Measurements from ENCODE around the gene CRIP1.

The CRIP1 gene

DNA sequence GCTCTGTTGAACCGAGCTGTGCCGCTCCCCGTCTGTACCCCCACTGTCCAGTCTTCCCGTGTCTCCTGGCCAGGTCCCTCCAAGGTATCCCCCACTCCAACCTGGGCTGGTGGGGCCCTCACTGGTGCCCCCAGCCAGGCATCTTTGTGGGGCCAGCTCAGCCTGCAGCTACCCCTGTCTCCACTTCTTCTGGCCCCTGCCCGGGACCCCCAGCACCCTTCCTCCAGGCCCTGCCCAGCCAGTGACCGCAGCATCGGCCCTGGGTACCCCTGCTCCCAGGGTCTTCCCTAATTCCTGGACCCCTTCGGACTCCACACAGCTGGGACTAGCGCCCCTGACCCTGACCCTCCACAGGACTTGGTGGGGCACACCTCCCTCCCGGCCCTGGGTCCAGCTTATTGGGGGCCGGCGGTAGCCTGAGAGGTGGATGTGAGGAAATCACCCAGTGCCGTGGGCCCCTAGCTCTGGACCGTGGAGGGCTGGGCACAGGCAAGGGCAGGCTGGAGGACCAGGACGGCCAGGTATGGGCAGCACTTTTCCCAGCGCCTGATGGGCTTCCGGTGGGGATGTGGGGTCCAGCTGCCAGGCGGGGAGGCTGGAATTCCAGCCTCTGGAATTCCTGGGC lies 4.1 kb upstream of the CRIP1 start:
- DNase-seq: no peak

DNA sequence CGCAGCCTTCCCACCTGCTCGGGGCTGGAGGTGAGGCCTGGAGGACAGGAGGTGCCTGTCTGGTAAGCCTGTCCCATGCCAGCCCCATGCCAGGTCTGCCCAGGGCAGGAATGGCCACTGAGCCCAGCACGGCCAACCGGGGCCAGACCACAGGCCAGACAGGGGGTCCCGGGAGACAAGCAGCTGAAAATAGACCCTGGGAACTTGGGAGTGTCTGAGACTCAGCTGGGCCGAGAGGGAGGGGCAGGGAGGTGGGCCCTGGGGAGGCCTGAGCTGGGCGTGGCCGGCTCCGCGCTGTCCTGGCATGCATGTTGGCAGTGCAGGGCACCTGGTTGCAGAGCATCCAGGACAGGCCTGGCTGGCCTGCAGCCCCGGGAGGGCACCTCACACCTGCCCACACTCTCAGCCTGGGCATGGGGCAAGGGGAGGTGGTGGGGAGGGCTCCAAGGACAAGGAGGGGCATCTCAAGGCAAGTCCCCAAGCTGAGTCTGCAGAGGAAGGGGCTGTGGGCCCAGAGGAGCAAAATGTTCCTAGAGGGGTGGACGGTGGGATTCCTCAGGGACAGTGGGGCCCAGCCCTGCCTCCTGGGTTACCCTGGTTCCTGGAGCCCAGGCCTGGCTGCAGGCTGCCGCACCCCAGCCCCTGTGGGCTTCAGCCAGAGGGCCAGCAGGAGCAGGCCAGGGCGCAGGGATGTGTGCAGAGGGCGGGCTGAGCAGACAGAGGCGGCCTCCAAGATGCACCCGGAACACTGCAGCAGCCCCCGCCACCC lies 3.2 kb upstream of the CRIP1 start:
- no peak for DNase-seq

DNA sequence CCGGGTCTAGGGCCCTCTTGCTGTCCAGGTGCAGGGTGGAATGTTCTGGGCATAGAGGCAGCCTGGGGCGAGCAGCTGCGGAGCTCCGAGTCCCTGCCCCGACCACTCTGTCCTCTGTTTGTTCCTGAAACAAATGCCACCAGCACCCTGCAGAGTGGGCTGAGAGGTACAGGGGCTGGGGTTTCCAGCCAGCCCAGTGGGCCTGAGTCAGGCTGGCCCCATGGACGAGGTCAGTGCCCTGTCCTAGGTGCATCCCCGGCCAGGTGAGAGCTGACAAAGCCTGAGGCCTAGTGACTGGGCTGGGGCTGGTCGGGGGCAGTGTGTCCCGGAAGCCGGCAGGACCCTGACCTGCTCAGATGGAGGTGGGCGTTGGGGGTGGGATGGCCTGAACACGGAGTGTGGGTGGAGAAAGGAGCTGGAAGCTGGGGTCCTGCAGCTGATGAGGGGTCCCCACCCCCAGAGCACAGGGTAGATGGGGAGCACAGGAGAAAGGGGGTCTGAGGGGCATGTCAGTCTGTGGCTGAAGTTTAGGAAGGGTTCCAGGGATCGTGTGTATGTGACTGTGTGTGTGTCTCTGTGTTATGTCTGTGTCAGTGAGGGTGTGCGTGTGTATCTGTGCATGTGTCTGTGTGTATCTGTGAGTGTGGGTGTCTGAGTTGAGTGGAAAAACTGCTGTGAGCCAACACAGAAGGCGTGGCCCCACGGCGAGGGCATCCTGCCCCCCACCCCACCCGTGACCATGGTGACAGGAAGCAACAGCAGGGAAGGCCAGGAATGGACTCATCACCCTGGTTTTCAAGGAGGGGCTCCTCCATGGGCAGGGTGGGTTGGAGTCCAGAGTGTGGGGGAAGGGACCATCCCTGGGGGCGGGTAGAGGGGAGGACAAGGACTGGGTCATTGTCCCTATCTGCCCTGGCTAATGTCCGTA lies 2.4 kb upstream of the CRIP1 start:
- DNase-seq: no peak

DNA sequence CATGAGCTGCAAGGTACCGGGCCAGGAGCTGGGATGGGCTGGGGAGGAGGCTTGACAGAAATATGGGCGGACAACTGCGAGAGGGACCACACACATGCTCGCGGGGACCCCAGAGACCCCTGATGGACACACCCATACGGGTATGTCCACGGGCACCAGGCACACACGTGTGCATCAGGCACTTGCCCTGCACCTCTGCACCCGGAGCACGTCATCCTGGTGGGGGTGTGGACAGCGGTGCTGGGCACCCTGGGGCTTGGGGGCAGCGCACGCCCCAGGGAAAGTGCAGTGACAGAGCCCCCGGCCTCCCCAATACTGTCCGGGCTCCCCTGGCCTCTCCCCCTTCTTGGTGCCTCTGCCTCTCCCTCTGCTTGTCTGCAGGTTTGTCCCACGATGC lies 1.7 kb upstream of the CRIP1 start:
- no peak for DNase-seq

DNA sequence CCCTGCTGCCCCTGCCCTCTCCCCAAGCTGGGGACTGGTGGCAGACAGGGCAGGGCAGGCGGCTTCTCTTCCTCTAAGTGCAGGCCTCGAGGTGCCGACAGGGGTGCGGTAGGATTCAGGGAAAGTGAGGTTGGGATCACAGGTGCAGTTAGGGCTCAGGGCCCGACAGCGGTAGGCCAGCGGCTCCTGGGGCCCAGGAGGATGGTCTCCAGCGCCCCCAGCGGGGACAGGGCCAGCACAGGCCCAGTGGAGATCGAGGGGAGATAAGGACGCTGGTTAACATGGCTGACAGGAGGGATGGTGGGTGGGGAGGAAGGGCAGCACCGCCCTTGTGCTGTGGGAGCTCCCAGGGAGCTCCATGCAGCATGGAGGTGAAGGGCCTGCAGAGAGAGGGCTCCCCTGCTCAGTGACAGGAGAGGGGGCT lies 935 bp upstream of the CRIP1 start:
- DNase-seq: no peak

DNA sequence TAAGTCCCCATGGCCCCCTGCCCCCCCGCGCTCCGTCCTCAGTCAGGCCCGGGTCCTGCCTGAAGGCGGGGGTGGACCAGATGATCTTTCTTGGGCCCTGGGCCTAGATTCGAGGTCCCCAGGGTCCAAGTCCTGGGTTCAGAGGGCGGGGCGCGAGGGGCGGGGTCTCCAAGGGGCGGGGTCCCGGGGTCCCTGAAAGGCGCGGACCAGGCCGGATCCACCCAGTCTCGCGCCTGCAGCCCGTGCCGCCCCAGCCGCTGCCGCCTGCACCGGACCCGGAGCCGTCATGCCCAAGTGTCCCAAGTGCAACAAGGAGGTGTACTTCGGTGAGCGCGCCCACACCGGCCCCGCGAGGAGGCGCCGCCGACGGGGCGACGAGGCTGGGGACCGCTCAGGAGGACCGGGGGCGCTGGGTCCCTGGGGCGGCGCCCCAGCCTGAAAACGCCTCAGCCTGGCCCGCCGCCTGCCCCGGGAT lies 325 bp downstream of the CRIP1 start:
- DNase-seq: no peak

DNA sequence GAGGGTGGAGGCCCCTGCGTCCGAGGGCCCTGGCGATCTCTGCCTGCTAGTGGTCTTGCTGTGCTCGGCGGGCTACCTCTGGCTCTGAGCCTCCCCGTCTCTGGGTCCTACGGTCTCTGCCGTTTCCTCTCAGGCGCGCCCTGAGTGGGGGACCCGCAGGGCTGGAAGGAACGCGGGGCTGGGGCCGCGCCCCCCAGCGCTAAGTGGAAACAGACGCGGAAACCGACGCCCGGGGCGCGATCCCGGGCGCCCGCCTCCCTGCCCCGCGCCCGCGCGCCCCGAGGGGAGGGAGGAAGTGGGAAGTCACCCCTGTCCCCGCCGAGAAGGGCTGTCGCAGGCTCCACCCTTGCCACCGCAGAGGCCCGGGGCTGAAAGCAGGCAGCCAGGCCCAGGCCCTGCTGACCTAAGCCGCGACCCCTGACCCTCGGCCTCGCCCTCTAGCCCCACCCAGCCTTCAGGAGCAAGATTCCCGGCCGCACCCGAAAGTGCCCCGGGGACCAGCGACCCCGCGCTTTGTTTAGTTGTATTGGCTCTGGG lies 831 bp downstream of the CRIP1 start:
- no peak for DNase-seq

DNA sequence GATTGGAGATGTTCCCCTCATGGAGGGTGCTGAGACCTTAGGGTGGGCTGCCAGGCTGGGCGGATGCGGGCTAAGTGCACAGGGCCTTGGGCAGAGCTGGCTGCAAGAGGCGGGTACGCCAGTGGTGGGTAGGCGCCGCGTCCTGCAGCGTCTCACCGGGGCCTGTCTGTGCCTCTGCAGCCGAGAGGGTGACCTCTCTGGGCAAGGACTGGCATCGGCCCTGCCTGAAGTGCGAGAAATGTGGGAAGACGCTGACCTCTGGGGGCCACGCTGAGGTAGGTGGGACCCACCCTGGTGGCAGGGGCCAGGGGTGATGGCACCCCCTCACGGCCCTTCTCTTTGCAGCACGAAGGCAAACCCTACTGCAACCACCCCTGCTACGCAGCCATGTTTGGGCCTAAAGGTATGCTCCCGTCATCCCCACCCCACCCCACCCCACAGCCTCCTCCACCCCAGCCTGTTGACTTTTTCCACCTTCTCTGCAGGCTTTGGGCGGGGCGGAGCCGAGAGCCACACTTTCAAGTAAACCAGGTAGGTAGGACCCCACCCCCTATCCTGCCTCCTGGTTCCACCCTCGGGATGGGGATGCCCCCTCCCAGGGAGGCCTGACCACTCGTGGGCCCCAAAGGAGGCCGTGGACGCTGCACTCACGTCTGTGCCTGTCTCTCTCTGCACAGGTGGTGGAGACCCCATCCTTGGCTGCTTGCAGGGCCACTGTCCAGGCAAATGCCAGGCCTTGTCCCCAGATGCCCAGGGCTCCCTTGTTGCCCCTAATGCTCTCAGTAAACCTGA lies 1.5 kb downstream of the CRIP1 start:
- DNase-seq: no peak

DNA sequence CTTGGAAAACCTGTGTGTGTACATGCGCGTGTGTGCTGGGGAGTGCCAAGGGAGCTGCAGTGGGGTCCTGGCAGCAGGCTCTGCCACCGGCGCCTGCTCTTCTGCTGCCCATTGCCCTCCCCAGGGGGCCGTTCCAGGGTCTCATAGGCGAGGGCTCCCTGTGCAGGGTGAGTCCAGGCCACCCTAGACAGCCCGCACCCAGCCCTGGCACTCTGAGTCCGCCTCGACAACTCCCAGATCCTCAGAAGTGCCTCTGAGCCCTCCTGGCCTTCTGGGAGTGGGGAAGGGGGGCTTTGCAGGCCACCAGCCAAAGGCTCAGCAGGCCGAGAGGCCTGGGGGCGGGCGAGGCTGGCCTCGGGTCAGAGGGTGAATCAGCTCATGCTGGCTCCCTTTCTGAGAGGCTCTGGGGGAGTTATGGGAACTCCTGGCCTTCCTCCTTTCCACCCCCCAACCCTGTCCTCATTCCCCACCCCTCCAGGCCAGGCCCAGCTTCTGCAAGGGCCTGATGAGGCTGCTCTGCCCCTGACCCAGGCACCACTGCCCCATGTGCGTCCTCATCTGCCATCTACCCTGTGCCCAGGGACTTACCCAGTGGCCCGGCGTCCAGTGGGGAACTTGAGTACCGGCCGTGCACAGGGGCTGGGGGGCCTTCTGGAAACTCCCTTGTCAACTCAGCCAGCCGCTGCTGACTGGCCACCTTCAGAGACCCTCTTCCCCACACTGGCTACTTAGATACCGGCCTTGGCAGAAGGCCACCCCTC lies 2.3 kb downstream of the CRIP1 start:
- no peak for DNase-seq

DNA sequence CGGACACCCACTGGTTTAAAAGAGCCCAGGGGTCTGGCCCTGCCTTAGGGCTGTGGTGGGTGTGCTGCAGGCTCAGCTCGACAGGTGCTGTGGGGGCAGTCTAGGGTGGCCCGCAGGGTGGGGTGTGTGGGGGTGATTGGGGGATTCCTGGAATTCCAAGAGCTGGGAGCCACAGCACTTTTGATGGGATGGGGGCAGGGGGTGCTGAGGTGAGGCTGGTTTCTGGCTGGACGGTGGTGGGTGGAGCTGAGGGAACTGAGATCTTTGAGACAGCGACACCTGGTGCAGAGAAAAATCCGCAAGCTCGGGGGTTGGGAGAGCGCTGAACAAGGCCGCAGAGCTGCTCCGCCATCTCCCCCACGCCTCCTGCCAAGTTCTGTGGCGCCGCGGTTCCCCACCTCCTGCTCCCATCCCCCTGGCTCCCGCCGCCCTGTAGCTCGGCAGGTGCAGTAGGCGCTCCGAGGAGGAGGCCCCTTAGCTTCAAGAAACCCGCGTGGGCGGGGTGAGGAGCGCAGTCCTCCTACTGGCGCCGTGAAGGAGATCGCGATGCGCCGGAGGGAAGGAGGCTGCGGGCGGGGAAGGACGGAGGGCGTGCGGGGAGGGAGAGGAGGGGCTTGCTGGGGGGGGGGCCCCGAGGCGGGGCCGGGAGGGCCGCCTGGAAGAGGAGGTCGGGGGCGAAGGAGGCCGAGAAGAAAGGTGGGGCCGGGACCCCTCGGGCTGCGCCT lies 3.0 kb downstream of the CRIP1 start:
- DNase-seq: peak in 1 of 2 experiments; percentile 51

DNA sequence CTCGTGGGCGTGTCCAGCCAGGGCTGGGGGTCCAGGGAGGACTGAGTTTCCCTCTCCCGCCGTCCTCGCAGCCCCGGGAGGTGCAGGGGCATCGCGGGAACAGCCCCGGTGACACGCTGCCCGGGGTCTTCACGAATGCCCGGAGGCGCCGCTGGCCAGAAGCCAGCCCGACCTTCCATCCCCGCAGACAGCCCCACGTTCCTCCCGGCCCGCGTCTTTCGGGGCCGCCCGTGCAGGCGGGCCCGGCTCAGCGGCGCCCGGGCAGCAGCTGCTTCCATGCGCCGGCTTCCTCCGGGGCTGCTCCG lies 3.5 kb downstream of the CRIP1 start:
- DNase-seq: no peak

DNA sequence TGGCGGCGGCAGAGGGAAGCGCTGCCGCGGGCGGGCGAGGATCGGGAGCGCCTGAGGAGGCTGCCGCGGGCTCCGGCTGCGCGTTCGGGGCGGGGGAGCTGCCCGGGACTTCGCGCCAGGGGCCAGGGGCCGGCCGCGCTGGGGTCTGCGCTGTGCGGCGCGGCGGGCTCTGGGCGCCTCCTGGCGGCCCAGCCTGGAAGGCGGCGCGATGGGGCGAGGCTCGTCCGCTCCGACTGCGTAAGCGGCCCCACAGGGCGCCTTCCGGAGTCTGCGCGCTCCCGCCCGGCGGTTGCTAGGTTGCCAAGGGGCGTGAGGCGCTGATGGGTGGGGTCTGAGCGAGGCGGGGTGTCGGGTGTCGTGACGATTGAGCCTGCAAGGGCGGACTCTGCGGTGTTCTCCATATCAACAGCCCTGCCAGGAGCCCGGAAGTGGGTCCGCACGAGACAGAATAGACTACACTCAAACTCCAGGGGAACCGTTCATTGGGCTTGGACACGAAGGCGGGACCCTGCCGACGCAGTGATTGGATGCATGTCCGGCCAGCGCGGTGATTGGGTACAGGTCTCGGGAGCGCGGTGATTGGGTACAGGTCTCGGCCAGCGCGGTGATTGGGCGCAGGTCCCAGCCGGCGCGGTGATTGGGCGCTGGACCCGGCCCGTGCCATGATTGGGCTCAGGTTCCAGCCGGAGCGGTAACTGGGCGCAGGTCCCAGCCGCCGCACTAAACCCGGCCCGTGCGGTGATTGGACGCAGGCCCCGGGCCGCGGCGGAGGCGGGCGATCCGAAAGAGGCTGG lies 4.1 kb downstream of the CRIP1 start, which contains the start of gene TEDC1:
TSS of gene TEDC1 (plus strand) at position 675 of the 794 bp plus-strand sequence. CDS start 130 bp downstream, outside the sequence.
- DNase-seq: peak; percentile 98 to 99

DNA sequence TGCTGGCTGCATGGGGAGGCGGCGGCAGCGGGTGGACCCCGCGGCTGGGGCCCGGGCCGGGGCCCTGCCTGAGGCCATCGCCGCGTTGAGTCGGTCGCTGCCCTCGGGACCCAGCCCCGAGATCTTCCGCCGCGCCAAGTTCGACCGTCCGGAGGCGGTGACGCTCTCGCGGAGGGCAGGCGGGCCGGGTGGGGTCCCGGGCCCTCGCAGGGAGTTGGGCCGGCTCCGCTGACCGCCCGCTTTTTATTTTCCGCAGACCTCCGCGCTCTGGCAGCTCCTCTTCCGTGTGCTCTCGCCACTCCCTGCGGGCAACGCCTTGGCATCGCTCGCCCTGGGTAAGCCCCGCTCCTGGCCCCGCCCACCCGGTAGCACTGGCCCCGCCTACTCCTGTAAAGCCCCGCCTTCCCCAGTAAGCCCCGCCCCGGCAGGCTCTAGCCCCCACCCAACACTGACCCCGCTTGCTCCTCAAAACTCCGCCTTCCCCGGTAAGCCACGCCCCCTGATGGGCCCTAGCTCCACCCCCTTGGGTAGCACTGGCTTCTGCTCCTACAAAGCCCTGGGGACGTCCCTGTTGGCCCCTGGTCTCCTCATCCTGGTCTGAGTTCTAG lies 4.8 kb downstream of the CRIP1 start:
- DNase-seq: no peak

DNA sequence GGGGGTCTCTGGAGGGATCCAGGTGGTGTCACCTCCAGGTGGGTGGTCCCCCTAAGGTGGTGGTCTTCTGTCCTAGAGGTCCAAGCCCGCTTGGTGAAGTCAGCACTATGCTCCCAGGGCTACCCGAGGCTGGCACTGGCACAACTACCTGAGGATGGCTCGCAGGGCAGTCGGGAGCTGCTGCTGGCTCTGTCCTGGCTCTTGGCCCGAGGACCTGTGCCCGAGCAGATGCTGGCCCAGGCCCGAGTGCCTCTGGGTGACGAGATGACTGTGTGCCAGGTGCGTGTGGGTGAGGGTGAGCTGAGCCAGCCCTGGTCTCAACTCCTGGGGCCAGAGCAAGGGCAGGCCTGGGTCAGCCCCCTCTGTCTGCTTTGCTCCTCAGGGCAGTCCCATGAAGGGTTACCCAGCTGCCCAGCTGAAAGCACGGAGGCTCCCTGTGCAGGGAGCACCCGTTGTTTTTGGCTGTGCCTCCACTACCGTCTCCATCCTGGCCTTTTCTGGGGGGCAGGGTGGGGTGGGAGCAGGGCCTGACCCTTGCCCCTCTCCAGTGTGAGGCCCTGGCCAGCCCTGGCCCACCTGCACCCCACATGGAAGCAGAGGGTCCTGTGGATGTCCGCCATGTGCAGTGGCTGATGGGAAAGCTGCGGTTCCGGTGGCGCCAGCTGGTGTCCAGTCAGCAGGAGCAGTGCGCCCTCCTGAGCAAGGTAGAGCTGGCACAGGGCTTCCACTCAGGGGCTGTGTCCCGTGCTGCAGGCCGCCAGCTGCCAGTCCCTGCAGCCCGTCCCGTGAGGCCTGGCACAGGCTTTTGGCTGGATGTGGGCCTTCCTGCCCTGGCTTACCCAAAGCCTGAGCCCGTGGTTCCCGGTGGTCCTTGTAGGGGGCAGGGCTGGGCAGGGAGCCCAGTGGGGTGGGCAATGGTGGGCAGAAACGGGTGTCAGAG lies 5.6 kb downstream of the CRIP1 start:
- no peak for DNase-seq

DNA sequence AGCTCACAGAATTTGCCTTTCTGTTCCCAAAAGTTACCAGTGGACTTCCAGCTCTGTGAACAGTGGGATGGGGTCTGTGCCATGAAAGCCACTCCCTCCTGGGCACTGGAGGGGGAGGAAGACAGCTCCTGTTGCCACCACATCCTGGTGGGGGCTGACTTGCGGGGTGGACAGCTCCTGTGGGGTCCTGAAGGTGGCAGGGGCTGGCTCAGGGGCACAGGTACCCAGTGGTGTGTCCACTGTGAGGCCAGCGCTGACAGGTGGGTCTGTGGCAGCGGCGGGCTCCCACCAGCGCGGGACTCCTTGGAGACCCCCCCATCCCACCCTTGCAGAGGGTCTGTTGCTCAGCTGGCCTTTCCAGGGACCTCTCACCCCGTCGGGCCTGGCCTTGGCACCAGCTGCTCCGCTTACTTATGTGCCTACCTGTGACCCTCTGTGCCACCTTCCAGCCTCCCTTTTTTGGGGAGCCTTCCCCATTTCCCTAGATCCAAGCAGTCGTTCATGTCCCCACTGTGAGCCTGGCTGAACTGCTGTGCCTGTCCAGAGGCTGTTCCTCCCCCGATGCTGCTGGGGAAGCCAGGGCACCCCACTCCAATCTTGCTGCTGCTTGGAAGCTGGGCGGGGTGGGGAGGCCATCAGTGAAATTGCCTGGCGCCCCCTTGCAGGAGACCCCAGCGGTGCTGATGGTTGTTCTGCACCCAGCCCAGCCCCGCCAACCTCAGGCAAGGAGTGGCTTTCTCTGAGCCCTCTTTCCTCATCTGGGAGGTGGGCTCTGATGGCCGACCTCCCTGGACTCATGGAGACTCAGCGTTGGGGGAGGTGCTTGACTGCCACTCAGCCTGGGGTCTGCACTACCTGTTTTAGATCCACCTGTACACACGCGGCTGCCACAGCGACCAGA lies 6.5 kb downstream of the CRIP1 start:
- no peak for DNase-seq

DNA sequence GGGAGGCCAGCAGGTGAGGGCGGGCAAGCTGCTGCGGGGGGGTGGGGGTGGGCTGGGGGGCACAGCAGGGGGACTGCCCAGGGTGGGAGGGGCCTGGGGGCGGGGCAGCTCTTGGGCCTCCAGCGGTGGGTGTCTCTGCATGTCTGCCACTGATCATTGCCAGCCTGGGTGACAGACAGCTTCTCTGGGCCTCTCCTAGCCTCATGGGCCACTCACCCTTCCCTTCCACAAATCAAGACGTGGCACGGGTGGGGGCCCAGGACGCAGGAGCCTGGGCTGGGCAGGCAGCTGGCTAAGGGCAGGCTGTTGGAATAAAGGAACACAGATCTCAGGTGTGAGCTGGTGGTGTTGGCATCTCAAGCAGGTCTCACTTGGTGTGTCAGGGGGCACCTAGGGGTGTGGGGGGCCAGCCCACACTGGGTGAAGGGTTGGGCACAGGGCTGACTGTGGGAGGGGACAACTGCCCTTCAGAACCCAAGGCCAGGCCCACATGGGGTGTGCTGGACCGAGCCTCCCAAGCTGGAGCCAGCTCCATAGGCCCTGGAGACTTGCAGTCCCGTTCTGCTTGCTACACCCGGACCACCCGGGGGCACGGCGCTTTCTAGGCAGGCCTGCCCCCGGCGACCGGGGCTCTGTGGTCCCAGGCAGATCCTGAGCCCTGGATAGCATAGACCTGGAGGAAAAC lies 7.4 kb downstream of the CRIP1 start:
- no peak for DNase-seq

DNA sequence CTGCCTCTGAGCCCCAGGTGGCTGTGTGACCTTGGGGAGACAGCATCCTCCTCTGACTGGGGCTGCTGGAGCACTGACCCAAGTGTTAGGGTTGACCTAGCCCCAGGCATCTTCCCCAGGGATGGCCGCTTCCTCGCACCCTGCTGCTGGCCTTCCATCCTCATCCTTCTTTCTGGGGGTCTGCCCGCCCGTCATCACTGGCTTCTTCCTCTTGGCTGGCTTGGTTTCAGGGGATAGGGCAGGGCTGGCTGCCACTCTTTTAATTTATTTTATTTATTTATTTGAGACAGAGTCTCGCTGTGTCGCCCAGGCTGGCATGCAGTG lies 7.9 kb downstream of the CRIP1 start:
- DNase-seq: no peak
